Liver (tissue), 9 donors: ENCODE data around the gene FAM9A. TPM values are rescaled to one million over a fixed set of nuclear protein-coding genes. Genes with fewer than 3 reads are reported as not detected.

Experiments
- DNase-seq: peaks from one replicate; pipeline ENCODE4 v3.0.0-alpha.2; 2017; ENCODE audit warnings: low spot score
- H3K27ac ChIP-seq, 2 donors: one replicate each; pipeline ENCODE4 v1.7.0; 2013; ENCODE audit warnings: inconsistent platforms in 2 of 2, low read length in 2 of 2, control low read depth in 1 of 2, low read depth in 1 of 2, mild to moderate bottlenecking in 1 of 2
- H3K27me3 ChIP-seq, 4 donors: one replicate each; pipeline versions ENCODE4 v1.6.1 to v1.7.0; 2013; ENCODE audit warnings: low read length in 3 of 4, inconsistent platforms in 1 of 4, mild to moderate bottlenecking in 1 of 4, moderate library complexity in 1 of 4; ENCODE audit not compliant: control insufficient read depth in 4 of 4, insufficient read depth in 4 of 4
- H3K36me3 ChIP-seq, 4 donors: one replicate each; pipeline versions ENCODE4 v1.6.1 to v1.7.0; 2013; ENCODE audit warnings: low read length in 3 of 4, mild to moderate bottlenecking in 3 of 4, low read depth in 1 of 4, moderate library complexity in 1 of 4; ENCODE audit not compliant: control insufficient read depth in 4 of 4, insufficient read depth in 3 of 4
- H3K4me1 ChIP-seq, 4 donors: one replicate each; pipeline versions ENCODE4 v1.6.1 to v1.7.0; 2013; ENCODE audit warnings: low read length in 3 of 4, mild to moderate bottlenecking in 3 of 4, moderate library complexity in 1 of 4; ENCODE audit not compliant: control insufficient read depth in 4 of 4, insufficient read depth in 4 of 4
- H3K4me3 ChIP-seq, 3 donors: one replicate each; pipeline versions ENCODE4 v1.6.1 to v1.7.0; 2013; ENCODE audit warnings: low read length in 3 of 3, control low read depth in 1 of 3, low read depth in 1 of 3, mild to moderate bottlenecking in 1 of 3
- H3K9ac ChIP-seq, 2 donors: one replicate each; pipeline ENCODE4 v1.7.0; 2013; ENCODE audit warnings: low read length in 2 of 2, mild to moderate bottlenecking in 2 of 2, moderate library complexity in 2 of 2, control low read depth in 1 of 2, low read depth in 1 of 2
- H3K9me3 ChIP-seq, 4 donors: one replicate each; pipeline versions ENCODE4 v1.6.1 to v1.7.0; 2013; ENCODE audit warnings: low read length in 3 of 4; ENCODE audit not compliant: control insufficient read depth in 4 of 4
- CTCF ChIP-seq: fragments of 150-350 bp; IDR thresholded peaks from 2 replicates; pipeline ENCODE4 v1.5.1; 2017; ENCODE audit warnings: improper control_type of control experiment, low read depth, low read length; ENCODE audit not compliant: missing input control
- EGR1 ChIP-seq, 2 donors: IDR thresholded peaks; 2 replicates each; pipeline ENCODE4 v1.6.1; 2016 to 2018; ENCODE audit warnings: antibody characterized with exemption in 2 of 2, low read depth in 2 of 2
- FOXA1 ChIP-seq: IDR thresholded peaks from 2 replicates; pipeline ENCODE4 v1.6.1; 2016; ENCODE audit warnings: antibody characterized with exemption
- FOXA2 ChIP-seq: IDR thresholded peaks from 2 replicates; pipeline ENCODE4 v1.6.1; 2016; ENCODE audit warnings: antibody characterized with exemption
- GABPA ChIP-seq, 2 donors: IDR thresholded peaks in 1 of 2; conservative IDR thresholded peaks in 1 of 2; 2 replicates each; pipeline ENCODE4 v1.6.1; 2016; ENCODE audit warnings: antibody characterized with exemption in 2 of 2, mild to moderate bottlenecking in 1 of 2, moderate library complexity in 1 of 2
- HNF4G ChIP-seq: IDR thresholded peaks from 2 replicates; pipeline ENCODE4 v1.6.1; 2016; ENCODE audit warnings: antibody characterized with exemption
- JUND ChIP-seq, 2 donors: IDR thresholded peaks; 2 replicates each; pipeline ENCODE4 v1.6.1; 2016; ENCODE audit warnings: antibody characterized with exemption in 2 of 2
- MAX ChIP-seq: IDR thresholded peaks from 2 replicates; pipeline ENCODE4 v1.6.1; 2016; ENCODE audit warnings: antibody characterized with exemption
- NR2F2 ChIP-seq: IDR thresholded peaks from 2 replicates; pipeline ENCODE4 v1.6.1; 2016; ENCODE audit warnings: antibody characterized with exemption
- RAD21 ChIP-seq, 2 donors: IDR thresholded peaks; 2 replicates each; pipeline ENCODE4 v1.6.1; 2016; ENCODE audit warnings: antibody characterized with exemption in 2 of 2, mild to moderate bottlenecking in 2 of 2
- REST ChIP-seq: IDR thresholded peaks from 2 replicates; pipeline ENCODE4 v1.6.1; 2016; ENCODE audit warnings: antibody characterized with exemption, mild to moderate bottlenecking
- RXRA ChIP-seq, 2 donors: IDR thresholded peaks; 2 replicates each; pipeline ENCODE4 v1.6.1; 2017 to 2018; ENCODE audit warnings: antibody characterized with exemption in 2 of 2, mild to moderate bottlenecking in 1 of 2
- SP1 ChIP-seq: IDR thresholded peaks from 2 replicates; pipeline ENCODE4 v1.6.1; 2018; ENCODE audit warnings: antibody characterized with exemption, mild to moderate bottlenecking
- TAF1 ChIP-seq: conservative IDR thresholded peaks from 2 replicates; pipeline ENCODE4 v1.6.1; 2016; ENCODE audit warnings: antibody characterized with exemption, mild to moderate bottlenecking
- YY1 ChIP-seq: IDR thresholded peaks from 2 replicates; pipeline ENCODE4 v1.6.1; 2016; ENCODE audit warnings: antibody characterized with exemption, mild to moderate bottlenecking
- ZBTB33 ChIP-seq: IDR thresholded peaks from 2 replicates; pipeline ENCODE4 v1.6.1; 2016; ENCODE audit warnings: antibody characterized with exemption
- WGBS: extraction: QIAGEN DNeasy Blood & Tissue Kit; methylation state at CpG from one replicate; pipeline ENCODE4 v1.1.7; 2013; 5-methylcytosine and 5-hydroxymethylcytosine counted together
- polyA plus RNA-seq, 2 donors: library from polyadenylated mRNA; stranded (reverse) in 1 of 2; unstranded in 1 of 2; fragments of 200-250 nt in 1 of 2; fragments of >200 nt in 1 of 2; fragmentation: Nextera tagmentation in 1 of 2; extraction: Ambion mirVana in 1 of 2; gene quantifications; one replicate each; pipeline versions ENCODE4 v1.2.1 to v1.2.3, GENCODE V29; 2013 to 2015
- total RNA-seq, 2 donors: library from RNA; depleted of rRNA; stranded (reverse); fragments of >200 nt; gene quantifications; one replicate each; pipeline ENCODE4 v1.2.3, GENCODE V29; 2014
- TF ChIP-seq, protein P1 (sequence below): IDR thresholded peaks from 2 replicates; pipeline ENCODE4 v1.6.1; 2016; ENCODE audit warnings: antibody characterized with exemption
- donor health status: healthy.
- donor health status: healthy.
- donor health status: healthy.
- donor health status: healthy.
- donor health status: healthy.

The FAM9A gene
- total and polyA plus RNA-seq, 4 donors = 0.51 TPM; not detected in 3

DNA sequence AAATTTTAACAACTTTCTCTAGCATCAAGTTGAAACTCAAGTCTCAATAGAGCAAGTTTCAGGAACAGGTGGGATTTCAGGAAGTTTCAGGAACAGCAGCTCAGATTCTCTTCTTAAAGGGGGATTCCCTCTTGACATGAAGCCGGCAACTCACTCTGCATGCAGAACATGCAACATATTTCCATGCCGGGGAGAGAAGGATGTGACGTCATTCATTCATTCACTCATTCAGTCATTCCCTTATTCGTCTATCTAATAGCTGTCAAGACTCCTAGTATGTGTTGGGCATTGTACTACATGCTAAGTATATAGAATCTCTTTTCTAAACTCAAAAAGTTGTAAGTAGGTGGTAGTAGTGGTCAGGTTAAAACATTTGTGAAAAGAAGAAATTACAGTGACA lies 4.8 kb upstream of the FAM9A start:
- Histone ChIP-seq H3K36me3 (no peaks in the 10 kb centered on the region), H3K4me3 (no peak overlapping the region), H3K4me1 (no peaks in the 10 kb centered on the region), H3K27me3 (no peaks in the 10 kb centered on the region), H3K9ac (no peak overlapping the region), H3K27ac (no peak overlapping the region), H3K9me3 (no peaks in the 10 kb centered on the region)
- DNase-seq = no peak
- 88% methylated on average over 4 of the region's 4 CpGs for WGBS
- no peak for TF ChIP-seq SP1
- no peak for TF ChIP-seq HNF4G
- no peak for TF ChIP-seq NR2F2
- no peak for TF ChIP-seq RAD21 (IDR thresholded peaks at IDR 0.05)
- no peak for TF ChIP-seq FOXA1
- TF ChIP-seq ZBTB33 = no peak
- TF ChIP-seq TAF1 = no peak
- no peak for TF ChIP-seq GABPA (IDR thresholded peaks at IDR 0.05 in 1 of 2, conservative IDR thresholded peaks at IDR 0.05 in 1 of 2)
- TF ChIP-seq RXRA (IDR thresholded peaks at IDR 0.05) = no peak
- TF ChIP-seq MAX = no peak
- TF ChIP-seq EGR1 (IDR thresholded peaks at IDR 0.05; ENCODE audit: low read depth in 2 of 2) = no peak
- no peak for TF ChIP-seq REST
- TF ChIP-seq FOXA2 = no peak
- TF ChIP-seq JUND (IDR thresholded peaks at IDR 0.05) = no peak
- TF ChIP-seq, protein P1, sequence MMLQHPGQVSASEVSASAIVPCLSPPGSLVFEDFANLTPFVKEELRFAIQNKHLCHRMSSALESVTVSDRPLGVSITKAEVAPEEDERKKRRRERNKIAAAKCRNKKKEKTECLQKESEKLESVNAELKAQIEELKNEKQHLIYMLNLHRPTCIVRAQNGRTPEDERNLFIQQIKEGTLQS = no peak
- TF ChIP-seq CTCF = no peak
- TF ChIP-seq YY1 = no peak

GRCh38 chrX:8805046-8805445 lies 3.9 kb upstream of the FAM9A start:
- DNase-seq = no peak
- Histone ChIP-seq H3K4me3 (no peak overlapping the region), H3K4me1 (no peaks in the 10 kb centered on the region), H3K36me3 (no peaks in the 10 kb centered on the region), H3K27ac (no peak overlapping the region), H3K27me3 (no peaks in the 10 kb centered on the region), H3K9ac (no peak overlapping the region), H3K9me3 (no peaks in the 10 kb centered on the region)
- WGBS = 91% methylated on average over 2 of the region's 2 CpGs
- TF ChIP-seq GABPA (IDR thresholded peaks at IDR 0.05 in 1 of 2, conservative IDR thresholded peaks at IDR 0.05 in 1 of 2) (no peak), JUND (IDR thresholded peaks at IDR 0.05) (no peak), YY1 (no peak), RAD21 (IDR thresholded peaks at IDR 0.05) (no peak), CTCF (no peak), MAX (no peak), RXRA (IDR thresholded peaks at IDR 0.05) (no peak), FOXA1 (no peak), EGR1 (IDR thresholded peaks at IDR 0.05; ENCODE audit: low read depth in 2 of 2) (no peak), REST (no peak), FOXA2 (no peak), NR2F2 (no peak), TAF1 (no peak)
